Transverse colon (tissue), 3 donors: ENCODE measurements around the gene RAMP3.

Experiments
- CTCF ChIP-seq, 5 experiments: fragments of 200-600 bp in 3 of 5; fragments of 450-650 bp in 2 of 5; sonication (generic) in 3 of 5; IDR thresholded peaks; 1 replicate in 2 of 5; 2 replicates in 3 of 5; pipeline ENCODE4 v1.5.1; 2016 to 2017; ENCODE audit warnings: antibody characterized with exemption in 5 of 5, inconsistent platforms in 3 of 5, mild to moderate bottlenecking in 2 of 5, moderate library complexity in 1 of 5
- POLR2A ChIP-seq: fragments of 450-650 bp; IDR thresholded peaks from one replicate; pipeline ENCODE4 v1.6.1; 2016; ENCODE audit warnings: antibody characterized with exemption, mild to moderate bottlenecking, moderate library complexity

GRCh38 chr7:45192621-45193041 lies 35.0 kb downstream of the RAMP3 start:
- TF ChIP-seq POLR2A (no peak), CTCF (IDR thresholded peaks at IDR 0.05) (no peak)
